ENCODE data around the gene CADM2. TPM values are rescaled to one million over a fixed set of nuclear protein-coding genes. Genes with fewer than 3 reads are reported as not detected.

The CADM2 gene
- total RNA-seq, 1 experiment from 2014 or later: not detected

- DNase-seq (ENCODE audit: low read depth, low spot score) (no peak), ATAC-seq (no peak)
- Histone ChIP-seq H3K36me3 (ENCODE audit: control insufficient read depth in 1 of 2, insufficient read depth in 2 of 2, low read length in 2 of 2) (no peaks in the 10 kb centered on the region), H3K27ac (ENCODE audit: low read depth, low read length) (no peak overlapping the region), H3K9me3 (ENCODE audit: control insufficient read depth in 1 of 2, insufficient read depth in 1 of 2, low read depth in 1 of 2, low read length in 2 of 2) (peaks cover 7 to 8% of the 10 kb centered on the region in 2 experiments; a peak in 2 of 4 replicates), H3K27me3 (ENCODE audit: insufficient read depth, low read length) (no peaks in the 10 kb centered on the region), H3K9me2 (ENCODE audit: insufficient read depth) (no peaks in the 10 kb centered on the region), H4K20me1 (ENCODE audit: insufficient read depth) (no peaks in the 10 kb centered on the region), H3K4me2 (ENCODE audit: low read length) (no peak overlapping the region), H3K79me2 (ENCODE audit: insufficient read depth, low read length) (no peaks in the 10 kb centered on the region), H3K4me3 (replicated peaks in 1 of 2; ENCODE audit: low read depth in 1 of 2, low read length in 2 of 2) (no peak overlapping the region), H2AFZ (ENCODE audit: low read depth, low read length, poor library complexity, severe bottlenecking) (no peak overlapping the region), H3K9ac (ENCODE audit: low read length) (no peak overlapping the region), H3K4me1 (ENCODE audit: control insufficient read depth in 1 of 2, insufficient read depth in 2 of 2, low read length in 2 of 2) (no peaks in the 10 kb centered on the region)
- CTCF ChIA-PET: no interaction called here
- POLR2A ChIA-PET: no interaction called here
- intact Hi-C loops (cut with micrococcal nuclease): no loop called here
- RAD21 ChIA-PET (ENCODE audit: low non-redundant PET in 1 of 2, low total read pairs in 2 of 2, uncharacterized antibody in 2 of 2, unreplicated experiment in 2 of 2): no interaction called here
- TF ChIP-seq ELF1 (IDR thresholded peaks at IDR 0.05; ENCODE audit: borderline replicate concordance, low read depth) (no peak), YY1 (IDR thresholded peaks at IDR 0.05; ENCODE audit: extremely low read depth, insufficient replicate concordance, low read depth, low read length) (no peak), POLR2A (IDR thresholded peaks at IDR 0.05; ENCODE audit: borderline replicate concordance, extremely low read depth, insufficient read depth, insufficient read length) (no peak), SP1 (IDR thresholded peaks at IDR 0.05; ENCODE audit: low read depth) (no peak), SRF (IDR thresholded peaks at IDR 0.05; ENCODE audit: low read depth) (no peak), FOSL1 (IDR thresholded peaks at IDR 0.05; ENCODE audit: low read depth) (no peak), ZBTB33 (IDR thresholded peaks at IDR 0.05; ENCODE audit: extremely low read depth, insufficient replicate concordance, low read length) (no peak), MAX (IDR thresholded peaks at IDR 0.05) (no peak), RAD21 (IDR thresholded peaks at IDR 0.05; ENCODE audit: low read depth) (no peak), EZH2phosphoT487 (IDR thresholded peaks at IDR 0.05; ENCODE audit: borderline replicate concordance) (no peak), EGR1 (IDR thresholded peaks at IDR 0.05; ENCODE audit: low read depth) (no peak)
- TF ChIP-seq, protein P1, sequence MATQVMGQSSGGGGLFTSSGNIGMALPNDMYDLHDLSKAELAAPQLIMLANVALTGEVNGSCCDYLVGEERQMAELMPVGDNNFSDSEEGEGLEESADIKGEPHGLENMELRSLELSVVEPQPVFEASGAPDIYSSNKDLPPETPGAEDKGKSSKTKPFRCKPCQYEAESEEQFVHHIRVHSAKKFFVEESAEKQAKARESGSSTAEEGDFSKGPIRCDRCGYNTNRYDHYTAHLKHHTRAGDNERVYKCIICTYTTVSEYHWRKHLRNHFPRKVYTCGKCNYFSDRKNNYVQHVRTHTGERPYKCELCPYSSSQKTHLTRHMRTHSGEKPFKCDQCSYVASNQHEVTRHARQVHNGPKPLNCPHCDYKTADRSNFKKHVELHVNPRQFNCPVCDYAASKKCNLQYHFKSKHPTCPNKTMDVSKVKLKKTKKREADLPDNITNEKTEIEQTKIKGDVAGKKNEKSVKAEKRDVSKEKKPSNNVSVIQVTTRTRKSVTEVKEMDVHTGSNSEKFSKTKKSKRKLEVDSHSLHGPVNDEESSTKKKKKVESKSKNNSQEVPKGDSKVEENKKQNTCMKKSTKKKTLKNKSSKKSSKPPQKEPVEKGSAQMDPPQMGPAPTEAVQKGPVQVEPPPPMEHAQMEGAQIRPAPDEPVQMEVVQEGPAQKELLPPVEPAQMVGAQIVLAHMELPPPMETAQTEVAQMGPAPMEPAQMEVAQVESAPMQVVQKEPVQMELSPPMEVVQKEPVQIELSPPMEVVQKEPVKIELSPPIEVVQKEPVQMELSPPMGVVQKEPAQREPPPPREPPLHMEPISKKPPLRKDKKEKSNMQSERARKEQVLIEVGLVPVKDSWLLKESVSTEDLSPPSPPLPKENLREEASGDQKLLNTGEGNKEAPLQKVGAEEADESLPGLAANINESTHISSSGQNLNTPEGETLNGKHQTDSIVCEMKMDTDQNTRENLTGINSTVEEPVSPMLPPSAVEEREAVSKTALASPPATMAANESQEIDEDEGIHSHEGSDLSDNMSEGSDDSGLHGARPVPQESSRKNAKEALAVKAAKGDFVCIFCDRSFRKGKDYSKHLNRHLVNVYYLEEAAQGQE (IDR thresholded peaks at IDR 0.05; ENCODE audit: low read depth): no peak
- BruUV-seq (replicated peaks): no TSS peak
Observed at GRCh38 chr3:85004147-85004546, 45.4 kb downstream of the CADM2 start.
